Brain microvascular endothelial cell (primary cell): Measurements from ENCODE around the gene UBXN11.
"Not testable (repeated sequence)": the region's sequence is repeated elsewhere in the genome, so short reads cannot be mapped to it uniquely, and the experiment has no call there.

Experiments used
- DNase-seq: peaks from one replicate; pipeline ENCODE4 v3.0.0-alpha.2; 2020
- H3K27ac ChIP-seq: fragments of 250-450 bp; sonication (Bioruptor Pico); 2 replicates; pipeline ENCODE4 v1.5.1; 2020; ENCODE audit warnings: mild to moderate bottlenecking, moderate library complexity
- H3K27me3 ChIP-seq: fragments of 250-450 bp; sonication (Bioruptor Pico); replicated peaks from 2 replicates; pipeline ENCODE4 v1.5.1; 2020; ENCODE audit warnings: mild to moderate bottlenecking
- H3K36me3 ChIP-seq: fragments of 250-450 bp; sonication (Bioruptor Pico); replicated peaks from 2 replicates; pipeline ENCODE4 v1.5.1; 2020; ENCODE audit warnings: mild to moderate bottlenecking
- H3K4me3 ChIP-seq: 2 replicates; pipeline ENCODE4 v1.5.1; 2011; ENCODE audit warnings: low read depth, mild to moderate bottlenecking, control low read depth, low read length, moderate library complexity
- CTCF ChIP-seq: IDR thresholded peaks from 2 replicates; pipeline ENCODE4 v1.5.1; 2011; ENCODE audit warnings: low read depth, mild to moderate bottlenecking, moderate library complexity, low read length, control low read depth, inconsistent platforms; ENCODE audit errors: missing control alignments
- in situ Hi-C: cut with HindIII; loops from 2 replicates; pipeline ENCODE4 v1.10.0; 2017; ENCODE audit warnings: low sequenced_read_pairs, low pct_ligation_motif_present

The UBXN11 gene

DNA sequence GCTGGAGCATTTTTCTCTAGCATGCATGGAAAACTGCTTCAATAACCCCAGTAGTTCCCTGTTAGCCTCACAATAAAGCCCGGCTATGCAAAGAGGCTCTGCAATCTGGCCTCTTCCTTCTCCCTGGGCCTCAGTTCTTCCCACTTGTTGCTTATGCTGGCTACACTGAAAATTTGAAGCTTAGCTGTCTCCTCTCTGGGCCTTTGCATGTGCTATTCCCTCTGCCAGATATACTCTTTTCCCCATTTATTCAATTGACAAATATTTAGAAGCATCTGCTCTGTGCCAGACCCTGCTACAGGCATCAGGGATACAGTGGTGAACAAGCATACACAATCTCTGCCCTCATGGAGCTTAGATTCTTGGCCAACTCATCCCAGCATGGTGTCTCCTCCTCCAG, 32.2 kb upstream of the UBXN11 start:
- no peak overlapping the region for H3K27ac ChIP-seq
- H3K36me3 ChIP-seq = no peaks in the 10 kb centered on the region
- H3K4me3 ChIP-seq = no peak overlapping the region
- no peak for DNase-seq
- no peaks in the 10 kb centered on the region for H3K27me3 ChIP-seq
- in situ Hi-C loops = no loop called here
- TF ChIP-seq CTCF = no peak

DNA sequence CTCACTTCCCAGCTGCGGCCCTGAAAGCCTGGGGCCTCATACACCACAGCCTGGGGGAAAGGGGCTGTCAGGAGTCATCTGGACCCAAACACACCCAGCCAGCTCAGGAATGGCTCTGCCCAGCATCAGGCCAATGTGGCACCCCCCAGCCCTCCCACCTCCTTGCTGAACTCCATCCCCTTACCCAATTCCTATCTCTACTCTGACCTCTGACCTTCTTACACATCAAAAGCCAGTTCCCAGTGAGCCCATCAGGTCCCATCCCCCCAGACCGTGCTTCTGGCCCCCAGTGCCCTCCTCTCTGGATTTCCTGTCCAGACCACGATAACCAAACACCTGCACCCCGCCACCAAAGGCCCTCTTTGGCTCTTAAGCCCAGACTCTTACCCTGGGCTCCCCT, 31.2 kb upstream of the UBXN11 start:
- H3K4me3 ChIP-seq = no peak overlapping the region
- no peaks in the 10 kb centered on the region for H3K27me3 ChIP-seq
- TF ChIP-seq CTCF = no peak
- in situ Hi-C loops = no loop called here
- DNase-seq = no peak
- no peaks in the 10 kb centered on the region for H3K36me3 ChIP-seq
- no peak overlapping the region for H3K27ac ChIP-seq

- TF ChIP-seq CTCF = no peak
- no peak for DNase-seq
- in situ Hi-C loops = no loop called here
- Histone ChIP-seq H3K4me3 (no peak overlapping the region), H3K27me3 (no peaks in the 10 kb centered on the region), H3K27ac (no peak overlapping the region), H3K36me3 (no peaks in the 10 kb centered on the region)
Observed at GRCh38 chr1:26337206-26337535, 30.7 kb upstream of the UBXN11 start.

DNA sequence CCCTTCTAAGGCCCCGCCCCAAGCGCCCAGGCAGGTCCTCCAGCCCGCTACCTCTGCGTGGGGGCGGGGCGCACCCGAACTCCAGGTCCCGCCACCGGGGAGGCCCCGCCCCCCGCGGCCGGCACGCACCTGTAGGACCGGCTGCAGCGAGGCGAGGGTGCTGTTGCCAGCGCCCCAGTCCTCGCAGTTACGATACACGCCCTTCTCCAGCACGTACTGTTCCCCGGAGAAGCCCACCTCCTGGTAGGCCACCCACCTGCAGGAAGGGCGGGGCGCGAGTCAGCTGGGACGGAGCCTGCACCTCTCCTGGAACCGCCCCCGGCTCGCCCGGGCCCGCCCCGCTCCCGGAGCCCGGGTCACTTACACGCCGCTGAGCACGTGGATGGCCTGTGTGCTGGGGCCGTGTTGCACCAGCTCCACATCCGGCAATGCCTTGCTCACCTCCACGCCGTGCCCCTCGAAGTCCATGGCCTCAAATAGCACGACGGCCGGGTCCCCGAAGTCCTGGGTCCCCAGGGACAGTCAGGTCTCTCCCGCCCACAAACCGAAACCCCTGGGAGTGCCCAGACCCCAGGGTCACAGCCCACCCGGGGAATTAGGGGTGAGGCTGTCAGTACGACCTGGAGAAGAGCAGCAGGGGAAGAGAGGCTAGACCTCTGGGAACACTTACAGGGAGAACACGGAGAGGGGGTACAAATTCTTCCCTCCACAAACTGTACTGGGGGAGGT, 30.2 kb upstream of the UBXN11 start:
- Histone ChIP-seq H3K27me3 (no peaks in the 10 kb centered on the region), H3K36me3 (no peaks in the 10 kb centered on the region), H3K27ac (no peak overlapping the region), H3K4me3 (peak overlapping the region; percentile 63)
- in situ Hi-C loops = no loop called here
- no peak for TF ChIP-seq CTCF
- DNase-seq = no peak

DNA sequence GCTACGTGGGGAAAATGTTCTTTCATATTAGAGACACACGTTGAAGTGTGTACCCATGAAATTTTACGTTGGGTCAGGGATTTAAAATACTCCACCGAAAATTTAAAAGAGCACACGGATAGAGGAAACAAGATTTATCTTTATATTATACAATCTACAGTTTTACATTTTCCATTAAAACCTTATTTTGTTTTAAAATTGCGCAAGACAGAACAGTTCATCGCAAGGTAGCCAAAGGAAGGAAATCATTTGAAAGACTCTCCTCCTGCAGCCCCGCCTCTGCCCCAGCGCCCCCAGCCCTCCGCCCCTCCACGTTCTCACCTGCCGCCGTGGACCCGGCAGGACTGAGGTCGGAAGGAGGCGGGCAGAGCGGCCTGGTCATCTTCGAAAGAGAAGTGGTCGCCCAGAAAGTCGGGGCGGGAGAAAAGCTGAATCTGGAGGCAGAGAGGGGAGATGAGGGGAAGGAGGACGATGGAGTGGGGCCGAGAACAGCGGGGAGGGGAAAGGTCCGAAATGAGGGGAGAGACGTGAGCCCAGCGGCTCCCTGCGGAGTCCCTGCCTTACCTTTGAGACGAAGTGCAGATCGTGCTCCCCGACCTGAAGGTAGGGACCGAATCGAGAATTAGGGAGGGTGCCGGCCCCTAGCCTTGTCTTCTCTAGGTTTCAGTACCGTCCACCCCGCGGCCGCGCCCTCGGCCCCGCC, 29.5 kb upstream of the UBXN11 start:
- Histone ChIP-seq H3K27me3 (no peaks in the 10 kb centered on the region), H3K36me3 (no peaks in the 10 kb centered on the region), H3K27ac (no peak overlapping the region), H3K4me3 (peak overlapping the region; percentile 63)
- in situ Hi-C loops = no loop called here
- no peak for TF ChIP-seq CTCF
- DNase-seq = no peak

- H3K4me3 ChIP-seq, H3K27me3 ChIP-seq, DNase-seq, in situ Hi-C loops, H3K27ac ChIP-seq, H3K36me3 ChIP-seq: not testable (repeated sequence)
Observed at GRCh38 chr1:26333312-26333711, 26.9 kb upstream of the UBXN11 start.
